AG09319 (cell line): ENCODE data around the gene IL12RB2.

Experiments used
- DNase-seq: peaks from one replicate; pipeline ENCODE4 v3.0.0-alpha.2; 2010; ENCODE audit warnings: low read depth; ENCODE audit errors: extremely low read depth
- CTCF ChIP-seq: IDR thresholded peaks from 2 replicates; pipeline ENCODE4 v1.5.1; 2011; ENCODE audit warnings: low read depth, mild to moderate bottlenecking, inconsistent platforms, low read length, moderate library complexity

The IL12RB2 gene

GRCh38 chr1:67307251-67308060 lies at the start of gene IL12RB2:
TSS of gene IL12RB2 (plus strand) at chr1:67307873. CDS start at chr1:67320369, 12,496 bp downstream.
- DNase-seq: no peak
- no peak for TF ChIP-seq CTCF

- peak; percentile 6; the same call in 1 of the 2 replicates for TF ChIP-seq CTCF
- DNase-seq: no peak
Measured at GRCh38 chr1:67261680-67262079, 46.0 kb upstream of the IL12RB2 start.

GRCh38 chr1:67262735-67263134 lies 44.9 kb upstream of the IL12RB2 start:
- no peak for TF ChIP-seq CTCF
- no peak for DNase-seq

- DNase-seq: no peak
- no peak for TF ChIP-seq CTCF
Measured at GRCh38 chr1:67264152-67264551, 43.5 kb upstream of the IL12RB2 start.

- no peak for TF ChIP-seq CTCF
- no peak for DNase-seq
Measured at GRCh38 chr1:67264899-67265298, 42.8 kb upstream of the IL12RB2 start.

GRCh38 chr1:67269061-67269460 lies 38.6 kb upstream of the IL12RB2 start:
- no peak for TF ChIP-seq CTCF
- no peak for DNase-seq

- TF ChIP-seq CTCF: no peak
- no peak for DNase-seq
Measured at GRCh38 chr1:67270541-67270940, 37.1 kb upstream of the IL12RB2 start.
